Endothelial cell of umbilical vein (primary cell): ENCODE data around the gene SLC47A2.

Experiments used
- CTCF ChIP-seq, 2 donors: IDR thresholded peaks; 1 replicate in 1 of 2; 2 replicates in 1 of 2; pipeline ENCODE4 v1.5.1; 2011; ENCODE audit warnings: low read length in 2 of 2, mild to moderate bottlenecking in 2 of 2, moderate library complexity in 2 of 2, control low read depth in 1 of 2, inconsistent platforms in 1 of 2, low read depth in 1 of 2; ENCODE audit not compliant: insufficient read depth in 1 of 2; ENCODE audit errors: extremely low read depth in 1 of 2
- EZH2 ChIP-seq: IDR thresholded peaks from 2 replicates; pipeline ENCODE4 v1.6.1; 2012; ENCODE audit warnings: borderline replicate concordance, low read depth, mild to moderate bottlenecking, moderate library complexity, low read length, inconsistent platforms; ENCODE audit not compliant: severe bottlenecking
- FOS ChIP-seq: IDR thresholded peaks from 2 replicates; pipeline ENCODE4 v1.6.1; 2011; ENCODE audit warnings: mild to moderate bottlenecking, low read length, moderate library complexity, borderline replicate concordance; ENCODE audit not compliant: insufficient read depth
- GATA2 ChIP-seq: IDR thresholded peaks from 2 replicates; pipeline ENCODE4 v1.7.0; 2011; ENCODE audit warnings: low read depth, mild to moderate bottlenecking, moderate library complexity, mixed read lengths, low read length; ENCODE audit not compliant: insufficient read length, insufficient read depth
- JUN ChIP-seq: IDR thresholded peaks from 2 replicates; pipeline ENCODE4 v1.6.1; 2011; ENCODE audit warnings: borderline replicate concordance, low read depth; ENCODE audit not compliant: insufficient read length, insufficient read depth
- MYC ChIP-seq: IDR thresholded peaks from one replicate; pipeline ENCODE4 v1.6.1; 2011; ENCODE audit warnings: mild to moderate bottlenecking, low read depth, low read length
- POLR2A ChIP-seq: IDR thresholded peaks from 2 replicates; pipeline ENCODE4 v1.6.1; 2012; ENCODE audit warnings: low read depth, mild to moderate bottlenecking, control low read depth, low read length
- POLR2AphosphoS5 ChIP-seq: IDR thresholded peaks from 2 replicates; pipeline ENCODE4 v1.6.1; 2012; ENCODE audit warnings: low read depth, mild to moderate bottlenecking, control low read depth, low read length, moderate library complexity; ENCODE audit not compliant: insufficient read depth
- TF ChIP-seq, protein P1 (sequence below): IDR thresholded peaks from 2 replicates; pipeline ENCODE4 v1.6.1; 2011; ENCODE audit not compliant: insufficient read depth, insufficient read length

- TF ChIP-seq CTCF (IDR thresholded peaks at IDR 0.05; ENCODE audit: extremely low read depth in 1 of 2, insufficient read depth in 1 of 2, low read depth in 1 of 2, low read length in 2 of 2) (no peak), EZH2 (no peak), POLR2AphosphoS5 (no peak), POLR2A (no peak), GATA2 (no peak), JUN (no peak), MYC (no peak), FOS (no peak)
- TF ChIP-seq, protein P1, sequence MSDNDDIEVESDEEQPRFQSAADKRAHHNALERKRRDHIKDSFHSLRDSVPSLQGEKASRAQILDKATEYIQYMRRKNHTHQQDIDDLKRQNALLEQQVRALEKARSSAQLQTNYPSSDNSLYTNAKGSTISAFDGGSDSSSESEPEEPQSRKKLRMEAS, result no peak
These were observed 4.4 kb upstream of the SLC47A2 start for GRCh38 chr17:19720631-19721426.
